ENCODE data around the gene WWTR1.

WWTR1 gene

DNA sequence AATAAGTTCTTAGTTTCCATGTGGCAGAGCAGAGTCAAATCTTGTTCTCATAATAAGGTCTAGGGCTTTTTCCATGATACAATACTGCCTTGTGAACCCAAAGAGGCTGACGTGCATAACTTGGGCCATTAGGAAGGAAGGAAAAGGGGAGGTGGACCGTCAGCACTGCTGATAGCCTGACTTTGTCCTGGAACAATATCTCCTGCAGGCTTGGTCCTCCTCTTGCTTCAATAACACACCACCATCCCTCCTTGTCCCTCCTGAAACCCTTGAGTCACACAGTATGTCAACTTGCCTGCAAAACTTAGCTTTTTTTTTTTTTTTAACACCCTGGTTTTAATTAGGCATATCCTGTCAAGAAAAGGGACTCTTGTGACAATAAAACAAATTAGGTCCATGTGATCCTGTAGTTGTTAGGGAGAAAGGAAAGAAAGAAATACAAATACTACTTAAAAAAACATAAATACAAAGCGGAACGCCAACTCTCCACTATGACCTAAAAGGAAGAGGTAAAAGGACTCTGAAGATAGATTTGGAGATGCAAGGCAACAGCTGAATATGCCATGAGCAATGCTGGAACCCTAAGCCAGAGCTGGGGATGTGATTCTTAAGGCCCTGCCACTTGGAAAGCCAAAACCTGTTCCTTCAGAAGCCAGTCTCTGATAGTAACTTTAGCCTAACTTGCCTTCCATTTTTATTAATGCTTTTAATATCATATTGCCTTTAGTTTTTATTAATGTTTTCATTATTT is 67.0 kb downstream of the WWTR1 start:
- DNase-seq, result no peak

DNA sequence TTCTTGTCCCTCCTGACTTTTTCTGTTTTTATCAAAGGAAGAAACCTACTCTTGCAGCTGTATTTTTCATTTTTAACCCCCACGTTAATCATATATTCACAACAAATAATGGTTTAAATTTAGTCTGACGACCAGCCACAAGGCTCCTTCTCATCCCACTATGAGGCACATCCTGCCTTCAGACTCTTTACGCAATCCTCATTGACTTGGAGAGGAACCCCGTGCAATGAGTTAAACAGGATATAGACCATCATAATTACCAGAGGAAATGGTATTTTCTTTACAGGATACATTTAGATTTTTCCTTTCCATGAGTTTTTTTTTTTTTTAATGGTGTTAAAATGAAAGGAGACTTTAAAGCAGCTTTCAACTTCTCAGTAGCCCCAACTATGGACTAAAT is 68.5 kb downstream of the WWTR1 start:
- no peak for DNase-seq

DNA sequence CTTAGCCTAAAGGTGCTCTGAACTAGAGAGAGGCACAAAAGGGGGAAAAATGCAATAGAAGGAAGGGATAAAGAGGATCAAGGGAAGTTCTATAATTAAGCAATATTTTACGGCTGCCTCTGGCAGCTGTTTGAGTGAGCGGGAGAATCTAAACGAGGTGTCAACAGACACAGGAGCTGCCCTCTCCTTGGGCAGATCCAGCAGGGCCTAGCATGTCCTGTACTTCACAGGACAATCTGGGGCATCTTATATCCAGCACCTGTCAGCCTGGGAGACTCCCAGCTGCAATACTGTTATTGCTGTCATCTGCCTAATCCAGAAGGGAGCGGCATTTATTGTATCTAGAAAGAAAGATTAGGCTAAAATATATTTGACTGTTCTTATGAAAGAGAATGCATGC is 68.9 kb downstream of the WWTR1 start:
- DNase-seq, result no peak

DNA sequence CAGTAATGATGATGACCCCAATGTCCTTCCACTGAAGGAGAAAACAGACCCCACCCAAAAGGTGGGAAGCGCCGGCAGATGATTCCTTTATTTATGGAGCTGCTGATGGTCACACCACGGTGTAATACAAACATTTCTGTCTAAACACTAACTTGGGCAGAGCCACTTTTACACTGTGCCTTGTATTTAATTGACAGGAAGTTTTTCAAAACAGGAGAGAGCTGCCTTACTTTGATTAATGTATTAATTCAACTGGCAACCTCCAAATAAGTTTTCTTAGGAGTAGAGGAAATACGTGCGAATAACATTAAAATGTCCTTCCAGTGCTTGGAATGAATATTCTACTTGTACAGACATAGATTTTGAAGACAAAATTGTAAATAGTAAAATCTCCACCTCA is 70.4 kb downstream of the WWTR1 start:
- DNase-seq, result no peak

DNA sequence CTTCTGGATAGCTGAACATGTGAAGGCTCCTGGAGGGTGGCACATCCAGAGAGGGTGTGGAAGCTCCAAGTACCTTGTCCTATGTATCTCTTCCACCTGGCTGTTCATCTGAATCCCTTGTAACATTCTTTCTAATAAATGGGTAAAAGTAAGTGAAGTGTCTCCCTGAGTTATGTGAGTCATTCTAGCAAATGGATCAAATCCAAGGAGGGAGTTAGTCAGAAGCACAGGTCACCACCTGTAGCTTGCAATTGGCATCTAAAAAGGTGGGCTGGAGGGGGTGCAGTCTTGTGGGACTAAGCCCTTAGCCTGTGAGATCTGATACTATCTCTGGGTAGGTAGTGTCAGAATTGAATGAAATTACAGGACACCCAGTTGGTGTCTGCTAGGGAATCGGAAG is 71.0 kb downstream of the WWTR1 start:
- no peak for DNase-seq

DNA sequence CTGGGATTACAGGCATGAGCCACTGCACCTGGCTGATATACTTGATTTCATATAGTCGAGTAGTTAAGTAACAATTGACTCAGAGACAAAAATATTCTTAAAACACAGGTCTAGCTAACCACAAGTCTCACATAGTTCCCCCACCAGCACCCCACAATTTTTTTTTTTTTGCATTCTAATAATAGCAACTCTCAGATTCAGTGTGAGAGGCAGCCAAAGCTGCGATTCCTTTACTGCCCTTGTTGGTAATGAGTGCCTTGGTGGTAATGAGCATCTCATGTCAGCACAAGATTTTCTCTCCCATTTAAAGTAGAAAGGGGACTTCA is 72.5 kb downstream of the WWTR1 start:
- DNase-seq, result no peak

DNA sequence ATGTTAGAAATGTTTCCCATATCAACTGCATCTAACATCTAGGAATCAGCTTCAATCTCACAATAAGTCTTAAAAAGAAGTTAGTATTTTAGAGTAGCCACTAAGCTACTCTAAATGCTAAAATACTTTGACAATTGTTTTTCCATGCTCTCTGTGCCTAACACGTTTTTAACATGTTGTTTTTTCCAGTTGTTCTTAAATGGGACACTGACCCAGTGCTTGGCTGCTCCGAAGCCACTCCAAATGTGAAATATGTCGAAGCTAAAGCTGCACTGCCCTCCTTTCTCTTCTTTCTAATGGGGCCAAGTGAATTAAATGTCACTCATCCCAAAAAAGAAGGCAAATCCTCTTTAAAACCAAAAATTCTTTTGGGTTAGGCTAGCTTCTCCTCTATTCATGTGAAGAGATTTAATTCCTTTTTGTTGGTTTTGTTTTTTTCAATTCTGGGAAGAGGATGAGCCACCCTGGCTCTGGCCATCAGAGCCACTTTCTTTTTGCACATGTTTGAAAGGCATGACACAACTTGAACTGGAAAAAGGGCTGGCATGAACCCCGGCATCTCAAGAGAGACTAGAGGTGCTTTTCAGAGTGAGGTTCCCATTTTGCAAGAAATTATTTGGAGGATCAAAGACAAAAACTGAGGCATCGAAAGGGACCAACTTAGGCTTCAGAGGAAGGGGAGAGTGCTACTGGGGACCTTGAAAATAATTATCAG is 73.7 kb downstream of the WWTR1 start:
- DNase-seq, result no peak

DNA sequence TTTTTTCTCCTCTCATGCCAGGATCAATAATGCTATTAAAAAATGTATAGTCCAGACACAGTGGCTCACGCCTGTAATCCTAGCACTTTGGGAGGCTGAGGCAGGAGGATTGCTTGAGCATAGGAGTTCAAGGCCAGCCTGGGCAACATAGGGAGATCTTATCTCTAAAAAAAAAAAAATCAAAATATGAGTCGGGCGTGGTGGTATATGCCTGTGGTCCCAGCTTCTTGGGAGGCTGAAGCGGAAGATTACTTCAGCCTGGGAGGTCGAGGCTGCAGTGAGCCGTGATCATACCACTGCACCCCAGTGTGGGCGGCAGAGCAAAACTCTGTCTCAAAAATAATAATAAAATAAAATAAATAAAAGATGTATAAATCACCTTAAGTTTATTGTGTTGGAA is 75.4 kb downstream of the WWTR1 start:
- no peak for DNase-seq

DNA sequence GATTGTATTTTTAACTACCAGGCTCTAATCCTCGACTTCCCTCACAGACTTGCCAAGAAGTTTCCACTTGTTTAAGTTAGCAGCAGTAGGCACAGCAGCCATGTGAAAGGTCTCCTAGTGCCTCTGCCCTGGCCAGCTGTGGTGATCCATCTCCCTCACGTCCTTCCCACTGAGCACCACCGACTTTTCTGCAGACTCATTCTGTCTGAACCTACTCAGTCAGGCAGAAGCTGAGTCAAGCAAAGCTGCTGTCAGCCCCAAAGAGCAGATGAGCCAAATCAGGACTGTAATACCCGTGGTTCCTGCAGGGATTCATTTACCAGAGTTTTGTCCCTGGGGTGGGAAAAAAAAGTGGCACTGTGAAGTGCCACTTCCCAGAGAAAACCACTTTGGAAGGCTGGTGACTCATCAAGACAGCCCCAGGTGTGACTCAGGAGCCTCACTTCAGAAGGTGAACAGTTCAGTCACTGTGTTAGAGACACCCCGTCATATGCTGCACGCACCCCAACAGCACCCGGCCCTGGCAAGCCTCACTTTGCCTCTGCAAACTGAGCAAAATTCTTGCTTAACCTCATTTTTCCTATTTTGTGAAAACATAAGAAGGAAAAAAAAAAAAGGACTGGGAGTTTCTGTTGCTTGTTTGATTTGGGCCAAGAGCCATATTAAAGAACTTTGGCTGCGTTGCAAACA is 76.0 kb downstream of the WWTR1 start:
- no peak for DNase-seq

DNA sequence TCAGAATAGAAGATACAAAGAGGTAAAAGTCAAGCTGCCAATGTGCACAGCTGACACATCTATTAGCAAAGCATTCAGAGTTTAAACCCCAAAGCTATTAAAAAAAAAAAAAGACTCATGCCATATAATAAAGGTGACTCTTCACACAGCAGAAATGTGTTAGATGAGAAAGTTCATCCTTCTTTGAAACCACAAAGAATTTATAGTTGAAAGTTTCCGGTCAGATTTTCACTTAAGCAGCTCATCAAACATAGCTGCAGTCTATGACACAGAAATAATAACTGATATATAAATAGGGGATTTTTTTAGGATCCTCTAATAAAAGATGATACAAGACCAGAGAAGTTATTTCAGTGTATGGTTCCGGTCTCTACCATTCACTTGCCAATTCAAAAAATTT is 76.6 kb downstream of the WWTR1 start:
- no peak for DNase-seq

DNA sequence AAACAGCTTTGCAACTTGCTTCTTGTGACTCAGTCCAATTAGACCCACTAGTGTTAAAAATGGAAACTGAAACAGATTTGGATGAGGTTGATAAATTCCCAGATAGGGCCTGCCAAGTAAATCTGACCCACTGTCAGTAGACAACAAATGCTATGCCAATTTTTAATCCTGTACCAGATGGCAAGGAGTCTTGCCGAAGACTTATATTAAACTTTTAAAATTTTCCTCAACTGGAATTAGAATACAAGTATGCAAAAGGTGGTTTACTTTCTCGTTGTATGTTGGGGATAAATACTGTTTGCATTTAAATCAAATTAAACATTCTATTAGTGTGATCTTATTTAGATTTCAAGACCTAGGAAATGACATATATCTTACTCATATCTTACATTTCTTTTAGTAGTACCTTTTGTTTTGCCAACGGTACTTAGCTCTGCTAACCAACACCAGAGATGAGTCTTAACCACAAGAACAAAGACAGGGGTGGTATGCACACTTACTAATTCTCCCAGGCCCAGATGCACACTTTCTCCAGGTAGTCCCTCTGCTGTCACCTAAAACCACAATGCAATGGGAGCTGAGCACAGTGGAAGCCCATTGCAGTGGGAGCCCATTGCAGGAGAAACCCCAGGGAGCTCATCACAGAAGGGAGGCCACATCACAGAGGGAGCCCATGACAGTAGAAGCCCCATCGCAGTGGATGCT is 77.8 kb downstream of the WWTR1 start:
- DNase-seq, result no peak

DNA sequence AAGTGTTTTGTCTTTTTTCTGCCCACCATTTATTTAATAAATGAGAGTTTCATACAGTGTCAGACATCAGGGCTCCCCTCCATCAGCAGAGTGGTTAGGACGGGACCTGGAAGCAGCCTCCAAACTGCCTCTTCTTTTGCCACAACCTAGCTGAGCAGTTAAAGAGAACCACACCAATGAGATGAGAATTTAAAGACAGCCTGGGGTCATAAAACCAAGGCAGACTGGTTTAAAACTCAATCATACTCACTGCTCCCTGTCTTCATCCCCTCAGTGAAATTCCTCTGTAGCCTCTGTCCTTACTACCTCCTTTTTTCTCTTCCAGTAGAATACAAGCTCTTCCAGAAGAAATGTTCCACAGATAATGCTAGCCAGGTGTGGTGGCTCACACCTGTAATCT is 78.7 kb downstream of the WWTR1 start:
- no peak for DNase-seq

DNA sequence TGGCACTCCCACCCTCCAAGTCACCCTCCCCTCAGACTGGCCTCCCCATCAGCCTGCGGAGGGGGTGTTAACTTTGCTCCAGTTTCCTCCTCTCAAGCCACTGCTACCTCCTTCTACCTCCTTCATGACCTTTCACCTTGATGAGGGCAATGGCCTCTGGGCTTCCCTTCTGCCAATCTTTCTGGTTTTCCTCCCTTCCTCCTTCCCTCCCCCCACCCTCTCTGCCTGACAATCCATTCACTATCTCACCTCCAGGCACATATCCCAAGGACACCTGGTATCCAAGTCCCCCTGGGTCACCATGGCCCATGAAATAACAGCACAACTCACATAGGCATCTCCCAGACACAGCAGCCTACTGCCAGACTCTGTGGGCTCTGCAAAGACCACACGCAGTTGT is 80.0 kb downstream of the WWTR1 start:
- no peak for DNase-seq

DNA sequence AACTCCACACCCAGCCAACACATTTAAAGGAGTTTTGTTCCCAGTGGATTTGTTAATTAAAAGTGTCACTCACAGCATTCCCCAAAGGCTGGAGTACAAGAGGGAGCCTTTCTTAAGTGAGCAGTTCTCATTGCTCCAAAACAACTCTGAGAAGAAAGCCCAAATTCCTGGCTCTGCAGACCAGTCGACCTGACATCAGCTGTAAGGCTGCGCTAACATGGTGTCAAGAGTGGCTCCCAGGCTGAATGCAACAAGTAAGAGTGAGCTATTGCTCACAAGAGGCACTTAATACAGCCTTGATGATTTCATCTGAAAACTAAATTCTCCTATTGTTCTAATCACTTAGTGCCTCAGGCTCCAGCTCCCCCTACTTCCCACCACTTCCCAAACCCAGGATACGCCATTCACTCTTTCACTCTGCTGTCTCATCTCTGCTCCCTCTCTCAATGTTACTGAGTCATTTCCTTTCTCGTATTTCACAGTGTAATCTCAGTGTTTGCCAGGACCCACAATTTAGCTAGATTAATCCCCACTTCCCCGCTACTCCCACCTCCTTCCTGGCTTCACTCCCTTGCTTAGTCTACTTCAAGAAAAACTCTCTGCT is 81.8 kb downstream of the WWTR1 start:
- no peak for DNase-seq

DNA sequence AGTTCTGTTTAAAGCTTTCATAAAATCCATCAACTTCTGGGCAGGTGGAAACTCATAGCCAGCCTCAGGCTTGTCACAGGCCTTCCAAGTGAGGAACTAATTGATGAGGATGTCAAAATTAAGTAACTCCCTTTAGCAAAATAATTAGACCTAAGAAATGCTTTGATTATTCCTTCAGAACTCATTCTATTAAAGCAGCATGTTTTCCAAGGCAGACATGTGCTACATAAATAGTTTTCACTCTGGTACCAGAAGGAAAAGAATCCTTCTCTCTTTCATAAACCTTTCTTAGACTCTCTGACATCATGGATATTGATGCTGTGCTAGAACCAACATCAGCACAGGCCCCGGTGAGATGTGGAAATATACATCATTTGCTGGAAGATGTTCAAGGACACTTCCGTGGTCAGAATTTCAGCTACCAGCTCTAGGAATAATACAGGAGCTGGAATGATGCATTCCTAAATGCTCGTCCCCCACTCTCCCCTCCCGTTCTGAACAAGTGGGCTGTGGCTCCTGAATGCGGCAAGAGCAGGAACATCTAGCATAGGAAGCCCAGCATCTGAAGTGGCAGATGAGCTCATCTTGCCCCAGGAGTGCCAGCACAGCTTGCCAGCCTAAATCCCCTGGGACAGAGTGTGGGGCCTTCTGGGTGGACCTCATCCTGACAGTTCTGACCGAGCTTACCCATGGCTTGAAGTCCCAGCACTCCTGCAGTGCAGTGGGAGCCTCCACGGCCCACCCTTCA is 82.4 kb downstream of the WWTR1 start:
- DNase-seq, result no peak

DNA sequence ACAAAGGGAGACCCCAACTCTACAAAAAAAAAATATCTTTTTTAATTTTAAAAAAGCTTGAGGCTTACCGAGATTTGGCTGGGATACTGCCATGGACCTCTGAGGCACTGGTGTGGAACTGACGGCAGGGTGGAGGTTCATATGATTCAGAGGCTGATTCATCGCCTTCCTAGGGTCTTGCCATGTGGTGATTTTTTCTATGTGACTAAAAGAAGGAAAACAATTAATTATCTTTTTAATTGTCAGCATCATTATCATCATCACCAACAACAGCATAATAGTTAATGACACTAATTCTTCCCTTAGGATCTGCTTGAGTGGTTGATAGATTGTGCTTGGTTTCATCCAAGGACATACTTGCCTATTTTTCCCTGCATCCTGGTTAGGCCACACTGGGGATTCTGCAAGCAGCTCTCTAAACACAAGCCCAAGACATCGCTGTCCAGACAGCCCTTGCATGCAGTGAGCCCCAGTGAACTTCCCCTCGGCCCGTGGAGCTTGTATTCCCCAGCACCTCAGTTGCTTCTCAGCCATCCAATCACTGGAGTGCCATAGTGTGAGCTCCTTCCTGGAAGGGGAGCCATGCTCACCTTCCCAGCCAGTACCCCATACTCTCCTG is 84.9 kb downstream of the WWTR1 start:
- no peak for DNase-seq

DNA sequence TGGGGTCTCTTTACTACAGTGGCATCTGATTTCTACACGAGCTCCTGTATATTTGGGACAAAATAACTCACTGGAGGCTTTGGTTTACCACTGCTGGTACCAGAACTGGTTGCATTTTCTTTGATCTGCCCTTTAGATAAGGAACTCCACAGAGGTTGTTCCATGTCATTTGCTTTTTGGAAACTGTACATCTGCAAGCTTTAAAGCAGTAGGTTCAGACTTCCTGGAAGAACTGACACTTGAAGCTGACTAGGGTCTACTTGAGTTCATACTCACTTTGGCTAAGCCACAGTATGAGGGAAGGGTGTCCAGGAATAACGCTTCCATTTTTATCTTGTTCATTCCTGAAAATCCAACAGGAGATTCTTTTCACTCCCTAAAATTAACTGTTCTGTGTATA is 86.4 kb downstream of the WWTR1 start:
- DNase-seq, result no peak

DNA sequence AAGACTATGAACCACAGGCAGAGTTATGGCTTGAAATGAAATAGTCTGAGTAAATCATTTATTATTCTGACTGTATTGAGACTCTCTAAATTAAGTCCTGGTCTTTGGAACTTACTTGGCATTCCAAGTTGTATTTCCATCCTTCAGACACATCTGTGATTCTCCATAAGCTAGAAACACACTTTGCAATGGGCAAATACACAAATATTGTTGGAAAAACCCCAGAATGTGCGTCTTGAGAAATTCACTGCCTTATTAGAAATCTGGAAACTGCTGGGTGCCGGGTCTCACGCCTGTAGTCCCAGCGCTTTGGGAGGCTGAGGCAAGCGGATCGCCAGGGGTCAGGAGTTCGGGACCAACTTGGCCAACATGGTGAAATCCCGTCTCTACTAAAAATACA is 87.8 kb downstream of the WWTR1 start:
- DNase-seq, result no peak

DNA sequence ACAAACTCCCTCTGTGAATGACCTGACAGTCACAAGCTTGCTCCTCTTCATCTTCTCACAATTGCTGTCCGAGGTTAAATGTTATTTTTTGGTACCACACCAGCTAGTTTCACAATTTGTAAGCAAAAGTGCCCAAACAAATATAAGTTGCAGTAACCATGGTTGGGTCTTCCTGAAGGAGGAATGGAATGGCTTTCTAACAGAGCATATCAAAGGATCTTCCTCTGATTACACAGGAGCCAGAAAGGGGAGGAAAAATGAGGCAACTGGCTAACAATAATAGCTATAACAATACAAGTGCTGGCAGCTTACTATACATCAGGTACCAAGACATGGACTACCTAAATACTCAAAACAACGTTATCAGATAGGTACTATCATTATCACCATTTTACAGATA is 90.4 kb downstream of the WWTR1 start:
- no peak for DNase-seq

DNA sequence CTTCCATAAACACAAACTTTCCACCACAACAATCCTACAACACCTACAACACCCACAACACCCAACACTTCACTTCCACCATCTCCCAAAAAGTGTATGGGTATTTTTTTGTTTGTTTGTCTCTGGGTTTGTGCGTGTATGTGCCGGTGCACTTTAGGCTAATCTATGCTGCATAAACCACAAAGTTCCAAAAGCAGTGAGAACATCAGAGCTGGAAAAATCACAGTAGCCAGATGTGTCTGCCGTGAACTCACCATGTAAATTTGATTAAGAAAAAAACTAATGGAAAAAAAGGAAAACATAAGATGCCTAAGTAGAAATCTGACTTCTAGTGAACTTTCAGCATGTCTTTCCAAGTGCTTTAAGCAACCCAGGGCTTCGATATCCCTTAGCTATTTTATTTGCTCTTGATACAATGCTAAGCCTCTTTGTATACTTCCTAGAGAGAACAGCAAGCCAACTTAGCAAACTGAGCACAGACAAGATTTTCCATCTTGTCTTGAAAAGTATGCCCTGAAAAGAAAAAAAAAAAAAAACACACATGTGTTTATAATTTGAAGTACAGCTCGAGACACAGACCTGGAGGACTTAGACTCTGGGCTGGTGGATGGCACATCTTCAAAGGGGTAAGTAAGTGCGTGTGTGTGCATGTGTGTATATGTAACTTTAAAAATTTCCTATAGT is 91.4 kb downstream of the WWTR1 start:
- DNase-seq, result no peak

DNA sequence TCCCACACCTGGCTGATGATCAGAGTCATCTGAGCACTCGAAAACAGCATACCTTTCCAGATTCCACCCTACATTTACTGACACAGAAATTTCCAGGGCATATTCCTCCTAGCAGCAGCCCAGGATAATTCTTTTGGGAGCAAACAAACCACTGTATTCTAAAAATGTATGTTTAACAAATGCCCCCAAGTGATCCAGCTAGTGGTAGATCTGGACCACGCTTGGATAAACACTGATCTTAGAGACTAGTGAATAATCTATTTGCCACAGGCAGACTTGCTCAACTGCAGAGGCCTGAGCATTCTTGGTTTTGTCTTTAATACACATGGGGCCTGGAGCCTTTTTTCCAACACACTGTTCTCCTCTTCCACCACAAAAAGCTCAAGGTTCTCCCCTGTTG is 93.7 kb downstream of the WWTR1 start:
- no peak for DNase-seq

Data from cerebellar nuclear complex (tissue), 1 donor.